Thyroid gland (tissue), 4 donors: ENCODE results near the gene RNF17. TPM values are rescaled to one million over a fixed set of nuclear protein-coding genes. Genes with fewer than 3 reads are reported as not detected.

Experiments used
- DNase-seq, 2 donors: peaks; one replicate each; pipeline ENCODE4 v3.0.0-alpha.2; 2019
- H3K27ac ChIP-seq, 3 donors: fragments of 200-600 bp; sonication (generic); 1 replicate in 2 of 3; 2 replicates in 1 of 3; pipeline ENCODE4 v1.5.1; 2016 to 2019; ENCODE audit warnings: mild to moderate bottlenecking in 1 of 3, moderate library complexity in 1 of 3
- H3K27me3 ChIP-seq: fragments of 200-600 bp; sonication (generic); one replicate; pipeline ENCODE4 v1.5.1; 2019
- H3K36me3 ChIP-seq, 2 donors: fragments of 200-600 bp; sonication (generic); one replicate each; pipeline ENCODE4 v1.5.1; 2016 to 2019
- H3K4me1 ChIP-seq, 2 donors: fragments of 200-600 bp; sonication (generic); one replicate each; pipeline ENCODE4 v1.5.1; 2017 to 2019
- H3K4me3 ChIP-seq, 3 donors: fragments of 200-600 bp; sonication (generic); replicated peaks in 1 of 3; 1 replicate in 2 of 3; 2 replicates in 1 of 3; pipeline ENCODE4 v1.5.1; 2016; ENCODE audit warnings: mild to moderate bottlenecking in 1 of 3
- H3K9me3 ChIP-seq: fragments of 200-600 bp; sonication (generic); one replicate; pipeline ENCODE4 v1.5.1; 2017
- CTCF ChIP-seq, 6 experiments: fragments of 200-600 bp in 3 of 6; fragments of 450-650 bp in 3 of 6; sonication (generic) in 3 of 6; IDR thresholded peaks; one replicate each; pipeline ENCODE4 v1.5.1; 2016 to 2019; ENCODE audit warnings: antibody characterized with exemption in 6 of 6, mild to moderate bottlenecking in 2 of 6, inconsistent platforms in 1 of 6, moderate library complexity in 1 of 6
- POLR2A ChIP-seq, 2 donors: fragments of 450-650 bp; IDR thresholded peaks; one replicate each; pipeline ENCODE4 v1.6.1; 2017; ENCODE audit warnings: antibody characterized with exemption in 2 of 2, mild to moderate bottlenecking in 2 of 2, moderate library complexity in 1 of 2
- WGBS, 2 donors: methylation state at CpG; one replicate each; pipeline ENCODE4 v1.1.5; 2017; 5-methylcytosine and 5-hydroxymethylcytosine counted together
- intact Hi-C: fragments of 100-400 bp; cut with DNase I; formaldehyde crosslinking; loops from one replicate; pipeline ENCODE4 v1.15.1; 2023
- total RNA-seq, 4 donors: library from RNA; depleted of rRNA; stranded (reverse); fragments of >200 nt; gene quantifications; one replicate each; pipeline ENCODE4 v1.2.3, GENCODE V29; 2016

Gene RNF17
- under 1 TPM in 3 of 4 donors, not detected in 1; 0.11 to 0.83 (median 0.13) TPM for total RNA-seq

- Histone ChIP-seq H3K27ac (no peak within 1 kb of the TSS), H3K36me3 (no peaks in the 10 kb centered on the region), H3K4me1 (no peaks in the 10 kb centered on the region), H3K9me3 (no peaks in the 10 kb centered on the region), H3K27me3 (no peaks in the 10 kb centered on the region), H3K4me3 (no peak within 1 kb of the TSS)
- TF ChIP-seq CTCF (IDR thresholded peaks at IDR 0.05) (no peak), POLR2A (IDR thresholded peaks at IDR 0.05) (no peak)
- WGBS, 2 donors = 92 to 95% methylated on average over 24 to 28 of the region's 28 CpGs
- no peak for DNase-seq
- intact Hi-C loops = no loop called here
These were observed at the start of gene RNF17 for GRCh38 chr13:24763596-24764275. TSS of gene RNF17 (plus strand) at chr13:24764169. CDS start at chr13:24764204, 35 bp downstream.

- Histone ChIP-seq H3K4me3 (no peak overlapping the region), H3K27me3 (no peaks in the 10 kb centered on the region), H3K36me3 (no peaks in the 10 kb centered on the region), H3K4me1 (peaks cover 5 to 6% of the 10 kb centered on the region in 2 donors), H3K27ac (no peak overlapping the region), H3K9me3 (no peaks in the 10 kb centered on the region)
- 54 to 67% methylated on average over 5 of the region's 5 CpGs for WGBS, 2 donors
- no peak for TF ChIP-seq CTCF (IDR thresholded peaks at IDR 0.05)
- TF ChIP-seq POLR2A (IDR thresholded peaks at IDR 0.05) = no peak
- intact Hi-C loops = no loop called here
- DNase-seq = no peak
These were observed 48.0 kb upstream of the RNF17 start for GRCh38 chr13:24716011-24716410.

GRCh38 chr13:24716446-24716845, 47.5 kb upstream of the RNF17 start:
- H3K27me3 ChIP-seq = no peaks in the 10 kb centered on the region
- intact Hi-C loops = no loop called here
- no peaks in the 10 kb centered on the region for H3K9me3 ChIP-seq
- H3K36me3 ChIP-seq = no peaks in the 10 kb centered on the region
- WGBS, 2 donors = 65 to 76% methylated on average over 7 of the region's 7 CpGs
- H3K4me1 ChIP-seq = peaks cover 5 to 6% of the 10 kb centered on the region in 2 donors
- H3K27ac ChIP-seq = no peak overlapping the region
- no peak for TF ChIP-seq CTCF (IDR thresholded peaks at IDR 0.05)
- no peak for TF ChIP-seq POLR2A (IDR thresholded peaks at IDR 0.05)
- no peak for DNase-seq
- no peak overlapping the region for H3K4me3 ChIP-seq

GRCh38 chr13:24717217-24717616, 46.8 kb upstream of the RNF17 start:
- H3K4me1 ChIP-seq = peaks cover 5 to 6% of the 10 kb centered on the region in 2 donors
- no peak for TF ChIP-seq POLR2A (IDR thresholded peaks at IDR 0.05)
- TF ChIP-seq CTCF (IDR thresholded peaks at IDR 0.05) = no peak
- 63 to 87% methylated on average over 4 of the region's 4 CpGs for WGBS, 2 donors
- no peaks in the 10 kb centered on the region for H3K36me3 ChIP-seq
- no peak for DNase-seq
- H3K4me3 ChIP-seq = no peak overlapping the region
- intact Hi-C loops = no loop called here
- no peaks in the 10 kb centered on the region for H3K9me3 ChIP-seq
- H3K27me3 ChIP-seq = no peaks in the 10 kb centered on the region
- H3K27ac ChIP-seq = no peak overlapping the region

- Histone ChIP-seq H3K27me3 (no peaks in the 10 kb centered on the region), H3K4me1 (no peaks in the 10 kb centered on the region), H3K4me3 (no peak overlapping the region), H3K27ac (no peak overlapping the region), H3K9me3 (no peaks in the 10 kb centered on the region), H3K36me3 (no peaks in the 10 kb centered on the region)
- WGBS, 2 donors = 90 to 97% methylated on average over 27 to 37 of the region's 40 CpGs
- no peak for TF ChIP-seq POLR2A (IDR thresholded peaks at IDR 0.05)
- TF ChIP-seq CTCF (IDR thresholded peaks at IDR 0.05) = no peak
- intact Hi-C loops = no loop called here
- DNase-seq = no peak
These were observed 45.6 kb upstream of the RNF17 start for GRCh38 chr13:24718192-24718965.
